Embryonic facial prominence (tissue), 1 donor: ENCODE measurements around the gene CCDC102B.
"Not testable (repeated sequence)": the region's sequence is repeated elsewhere in the genome, so short reads cannot be mapped to it uniquely, and the experiment has no call there.

Source experiments
- DNase-seq: peaks from one replicate; pipeline ENCODE4 v3.0.0-alpha.2; 2016; ENCODE audit errors: extremely low spot score

The CCDC102B gene

GRCh38 chr18:68972176-68972575 is 174.3 kb downstream of the CCDC102B start:
- no peak for DNase-seq

- DNase-seq = no peak
Measured at GRCh38 chr18:68979737-68980136, 181.9 kb downstream of the CCDC102B start.

- no peak for DNase-seq
Measured at GRCh38 chr18:68983126-68983525, 185.2 kb downstream of the CCDC102B start.

GRCh38 chr18:68984342-68984741 is 186.5 kb downstream of the CCDC102B start:
- no peak for DNase-seq

- DNase-seq = no peak
Measured at GRCh38 chr18:68985172-68985820, 187.4 kb downstream of the CCDC102B start.

- DNase-seq = no peak
Measured at GRCh38 chr18:68991286-68991685, 193.4 kb downstream of the CCDC102B start.

- no peak for DNase-seq
Measured at GRCh38 chr18:68992719-68993482, 195.0 kb downstream of the CCDC102B start.

- no peak for DNase-seq
Measured at GRCh38 chr18:68995675-68996074, 197.8 kb downstream of the CCDC102B start.

GRCh38 chr18:68997845-68998244 is 200.0 kb downstream of the CCDC102B start:
- no peak for DNase-seq

- DNase-seq = no peak
Measured at GRCh38 chr18:69000366-69000765, 202.5 kb downstream of the CCDC102B start.

GRCh38 chr18:69002233-69002632 is 204.4 kb downstream of the CCDC102B start:
- DNase-seq = no peak

GRCh38 chr18:69006212-69006611 is 208.3 kb downstream of the CCDC102B start:
- not testable (repeated sequence) for DNase-seq

- no peak for DNase-seq
Measured at GRCh38 chr18:69008538-69008937, 210.7 kb downstream of the CCDC102B start.

GRCh38 chr18:69021211-69021805 is 223.4 kb downstream of the CCDC102B start:
- no peak for DNase-seq

- no peak for DNase-seq
Measured at GRCh38 chr18:69022426-69022825, 224.5 kb downstream of the CCDC102B start.

GRCh38 chr18:69031571-69031970 is 233.7 kb downstream of the CCDC102B start:
- DNase-seq = no peak

GRCh38 chr18:69032009-69032408 is 234.1 kb downstream of the CCDC102B start:
- no peak for DNase-seq

GRCh38 chr18:69035756-69036155 is 237.9 kb downstream of the CCDC102B start:
- DNase-seq = no peak

GRCh38 chr18:69044215-69044614 is 246.3 kb downstream of the CCDC102B start:
- no peak for DNase-seq

- no peak for DNase-seq
Measured at GRCh38 chr18:69064063-69064462, 266.2 kb downstream of the CCDC102B start.

GRCh38 chr18:69067048-69067447 is 269.2 kb downstream of the CCDC102B start:
- DNase-seq = no peak

GRCh38 chr18:69071680-69072079 is 273.8 kb downstream of the CCDC102B start:
- DNase-seq = no peak

- no peak for DNase-seq
Measured at GRCh38 chr18:69081846-69082245, 284.0 kb downstream of the CCDC102B start.
